GM12892 (cell line): ENCODE results near the gene KIAA1958.

Experiments
- DNase-seq: peaks from one replicate; pipeline ENCODE4 v3.0.0; 2011; ENCODE audit not compliant: insufficient read length
- FAIRE-seq: peaks from 2 replicates; lab custom pipeline; 2011; peaks lifted over from hg19 to GRCh38; lab: Jason Lieb, UNC
- POLR2A ChIP-seq: IDR thresholded peaks from 2 replicates; pipeline ENCODE4 v1.6.1; 2011; ENCODE audit warnings: low read depth, low read length, control low read depth
- POLR2AphosphoS5 ChIP-seq: IDR thresholded peaks from 2 replicates; pipeline ENCODE4 v1.6.1; 2011; ENCODE audit warnings: low read depth, low read length, control low read depth
- TAF1 ChIP-seq: IDR thresholded peaks from 2 replicates; pipeline ENCODE4 v1.6.1; 2011; ENCODE audit warnings: low read depth, mild to moderate bottlenecking, control low read depth, low read length, borderline replicate concordance

The KIAA1958 gene

GRCh38 chr9:112694706-112695555 is 208.3 kb downstream of the KIAA1958 start:
- no peak for FAIRE-seq
- DNase-seq: no peak

GRCh38 chr9:112696461-112696860 is 209.8 kb downstream of the KIAA1958 start:
- TF ChIP-seq POLR2A (no peak), POLR2AphosphoS5 (no peak), TAF1 (no peak)
- FAIRE-seq (no peak), DNase-seq (no peak)

More at GRCh38 chr9:112694706-112695555, 208.3 kb downstream of the KIAA1958 start:
- TF ChIP-seq TAF1 (no peak), POLR2A (no peak), POLR2AphosphoS5 (no peak)

DNA sequence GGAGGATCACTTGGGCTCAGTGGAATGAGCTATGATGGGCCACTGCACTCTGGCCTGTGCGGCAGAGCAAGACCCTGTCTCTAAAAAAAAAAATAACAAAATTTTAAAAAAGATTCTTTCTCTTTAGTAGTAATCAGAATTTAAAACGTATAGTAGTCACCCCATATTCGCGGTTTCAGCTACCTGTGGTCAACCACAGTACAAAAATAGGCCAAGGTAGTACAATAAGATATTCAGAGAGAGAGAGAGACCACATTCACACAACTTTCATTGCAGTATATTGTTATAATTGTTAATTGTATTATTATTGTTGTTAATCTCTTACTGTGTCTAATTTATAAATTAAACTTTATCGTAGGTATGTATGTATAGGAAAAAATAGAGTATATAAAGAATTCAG is 212.6 kb downstream of the KIAA1958 start:
- no peak for FAIRE-seq
- DNase-seq: no peak
- no peak for TF ChIP-seq TAF1
- no peak for TF ChIP-seq POLR2AphosphoS5
- TF ChIP-seq POLR2A: no peak

DNA sequence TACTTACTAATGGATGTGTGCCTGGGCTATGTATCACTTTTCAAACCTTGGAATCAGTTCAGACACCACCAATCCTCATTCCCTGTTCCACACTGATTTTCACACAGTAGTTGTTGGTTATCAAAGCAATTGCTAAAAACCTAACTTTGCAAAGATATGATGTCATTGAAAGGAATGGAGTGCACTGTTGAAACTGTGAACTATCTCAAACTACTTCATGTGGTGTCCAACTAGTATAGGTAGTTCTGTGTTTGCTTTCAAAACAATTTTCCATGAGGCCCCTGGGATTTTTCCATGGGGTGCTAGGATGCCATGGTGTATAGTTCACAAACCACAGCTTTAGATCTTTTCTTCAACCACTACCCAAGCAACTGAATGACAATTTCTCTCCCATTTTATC is 213.5 kb downstream of the KIAA1958 start:
- TF ChIP-seq POLR2A (no peak), POLR2AphosphoS5 (no peak), TAF1 (no peak)
- FAIRE-seq: no peak

DNA sequence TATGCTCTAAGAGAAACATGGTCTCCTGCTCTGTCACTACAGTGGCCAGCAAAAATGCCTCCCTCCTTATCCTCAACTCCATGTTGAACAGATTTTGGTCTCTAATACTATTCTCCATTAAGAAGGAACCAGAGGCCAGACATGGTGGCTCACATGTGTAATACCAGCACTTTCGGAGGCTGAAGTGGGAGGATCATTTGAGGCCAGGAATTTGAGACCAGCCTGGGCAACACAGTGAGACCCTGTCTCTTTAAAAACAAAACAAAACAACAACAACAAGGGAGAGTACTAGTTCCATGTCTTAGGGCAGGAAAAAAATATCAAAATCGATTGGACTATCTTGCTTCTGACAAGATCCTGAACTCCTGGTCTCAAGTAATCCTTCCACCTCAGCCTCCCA is 216.7 kb downstream of the KIAA1958 start:
- TF ChIP-seq POLR2AphosphoS5 (no peak), TAF1 (no peak), POLR2A (no peak)
- DNase-seq: no peak
- FAIRE-seq: no peak

More for the DNA sequence above, 213.5 kb downstream of the KIAA1958 start:
- no peak for DNase-seq

- DNase-seq (no peak), FAIRE-seq (no peak)
- no peak for TF ChIP-seq POLR2A
- TF ChIP-seq POLR2AphosphoS5: no peak
- no peak for TF ChIP-seq TAF1
Measured at GRCh38 chr9:112705768-112706427, 219.3 kb downstream of the KIAA1958 start.

DNA sequence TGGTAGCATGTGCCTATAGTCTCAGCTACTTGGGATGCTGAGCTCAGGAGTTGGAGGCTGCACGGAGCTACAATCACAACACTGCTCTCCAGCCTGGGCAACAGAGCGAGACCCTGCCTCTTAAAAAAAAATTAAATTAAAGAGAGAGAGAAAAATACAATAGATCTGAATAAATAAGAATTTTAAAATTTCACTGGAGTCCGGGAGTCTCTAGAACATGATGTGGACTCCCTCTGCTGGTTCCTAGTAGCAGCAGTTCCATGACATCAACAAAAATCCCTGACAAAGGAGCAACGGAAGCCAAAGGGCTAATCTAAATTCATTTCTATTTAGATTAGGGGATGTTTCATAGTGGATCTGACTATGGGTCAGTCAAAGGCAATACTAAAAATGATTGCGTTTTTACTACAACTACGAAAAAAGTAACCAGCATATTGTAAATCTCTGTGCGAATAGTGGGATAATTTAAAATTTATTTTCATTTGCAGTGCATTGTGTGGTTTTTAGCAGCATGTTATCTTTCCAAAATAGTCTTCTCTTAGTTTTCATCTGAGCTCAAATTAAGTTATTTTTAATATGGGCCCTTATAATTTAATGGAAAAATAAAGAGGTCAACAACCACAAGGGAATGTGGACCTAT is 224.5 kb downstream of the KIAA1958 start:
- TF ChIP-seq POLR2A: no peak
- TF ChIP-seq TAF1: no peak
- no peak for TF ChIP-seq POLR2AphosphoS5
- DNase-seq (no peak), FAIRE-seq (no peak)

- DNase-seq (no peak), FAIRE-seq (no peak)
- TF ChIP-seq POLR2A (no peak), TAF1 (no peak), POLR2AphosphoS5 (no peak)
Measured at GRCh38 chr9:112712678-112713077, 226.1 kb downstream of the KIAA1958 start.

- DNase-seq: peak; percentile 85
- TF ChIP-seq TAF1: no peak
- peak; percentile 77 for TF ChIP-seq POLR2A
- peak; percentile 83 for TF ChIP-seq POLR2AphosphoS5
- FAIRE-seq: peak; percentile 82
Measured at GRCh38 chr9:112717661-112718331, 231.2 kb downstream of the KIAA1958 start, which contains the start of gene INIP. TSS of gene INIP (minus strand) at chr9:112718117. CDS start at chr9:112716485, 1,632 bp downstream.
